Parathyroid adenoma (tissue), 2 donors: ENCODE measurements around the gene TMEM131L.
"Not testable (repeated sequence)": the region's sequence is repeated elsewhere in the genome, so short reads cannot be mapped to it uniquely, and the experiment has no call there.

Source experiments
- H2AFZ ChIP-seq: fragments of 300-600 bp; sonication (generic); one replicate; pipeline ENCODE4 v1.7.0; 2017; ENCODE audit warnings: antibody characterized with exemption, mild to moderate bottlenecking
- H3K27ac ChIP-seq: fragments of 300-600 bp; sonication (generic); one replicate; pipeline ENCODE4 v1.7.0; 2017
- H3K27me3 ChIP-seq: fragments of 300-600 bp; sonication (generic); one replicate; pipeline ENCODE4 v1.7.0; 2017; ENCODE audit warnings: low read length; ENCODE audit not compliant: control insufficient read depth, insufficient read depth
- H3K36me3 ChIP-seq: fragments of 300-600 bp; sonication (generic); one replicate; pipeline ENCODE4 v1.7.0; 2017; ENCODE audit warnings: low read length; ENCODE audit not compliant: control insufficient read depth, insufficient read depth
- H3K4me1 ChIP-seq: fragments of 300-600 bp; sonication (generic); one replicate; pipeline ENCODE4 v1.7.0; 2017; ENCODE audit warnings: control low read depth
- H3K4me2 ChIP-seq: fragments of 300-600 bp; sonication (generic); one replicate; pipeline ENCODE4 v1.7.0; 2017; ENCODE audit warnings: low read length
- H3K4me3 ChIP-seq: fragments of 300-600 bp; sonication (generic); one replicate; pipeline ENCODE4 v1.7.0; 2017; ENCODE audit warnings: low read depth, low read length
- H3K79me2 ChIP-seq: fragments of 300-600 bp; sonication (generic); one replicate; pipeline ENCODE4 v1.7.0; 2017; ENCODE audit warnings: control low read depth
- H3K9ac ChIP-seq: fragments of 300-600 bp; sonication (generic); one replicate; pipeline ENCODE4 v1.7.0; 2017; ENCODE audit warnings: mild to moderate bottlenecking
- H3K9me3 ChIP-seq: fragments of 300-600 bp; sonication (generic); one replicate; pipeline ENCODE4 v1.7.0; 2017; ENCODE audit warnings: low read length; ENCODE audit not compliant: control insufficient read depth
- CTCF ChIP-seq: fragments of 300-600 bp; sonication (generic); IDR thresholded peaks from one replicate; pipeline ENCODE4 v1.7.0; 2017; ENCODE audit warnings: antibody characterized with exemption, mild to moderate bottlenecking
- donor health status: primary hyperparathyroidism.

TMEM131L gene

GRCh38 chr4:153447175-153447905 lies 18.8 kb upstream of the TMEM131L start:
- Histone ChIP-seq H3K79me2 (no peaks in the 10 kb centered on the region), H3K4me2 (peak overlapping the region; percentile 53), H2AFZ (no peak overlapping the region), H3K4me3 (no peak overlapping the region), H3K27ac (no peak overlapping the region), H3K36me3 (no peaks in the 10 kb centered on the region), H3K9me3 (no peaks in the 10 kb centered on the region), H3K4me1 (no peaks in the 10 kb centered on the region), H3K9ac (no peak overlapping the region), H3K27me3 (no peaks in the 10 kb centered on the region)
- no peak for TF ChIP-seq CTCF

GRCh38 chr4:153448003-153448731 lies 18.0 kb upstream of the TMEM131L start:
- H3K4me1 ChIP-seq, result no peaks in the 10 kb centered on the region
- no peak overlapping the region for H2AFZ ChIP-seq
- no peaks in the 10 kb centered on the region for H3K27me3 ChIP-seq
- no peak for TF ChIP-seq CTCF
- no peak overlapping the region for H3K4me3 ChIP-seq
- H3K9me3 ChIP-seq, result no peaks in the 10 kb centered on the region
- H3K36me3 ChIP-seq, result no peaks in the 10 kb centered on the region
- peak overlapping the region; percentile 53 for H3K4me2 ChIP-seq
- H3K27ac ChIP-seq, result no peak overlapping the region
- no peaks in the 10 kb centered on the region for H3K79me2 ChIP-seq
- H3K9ac ChIP-seq, result no peak overlapping the region

GRCh38 chr4:153449338-153449737 lies 16.8 kb upstream of the TMEM131L start:
- H3K4me1 ChIP-seq, result no peaks in the 10 kb centered on the region
- no peak overlapping the region for H2AFZ ChIP-seq
- TF ChIP-seq CTCF, result no peak
- no peaks in the 10 kb centered on the region for H3K36me3 ChIP-seq
- no peak overlapping the region for H3K27ac ChIP-seq
- H3K9me3 ChIP-seq, result no peaks in the 10 kb centered on the region
- no peaks in the 10 kb centered on the region for H3K79me2 ChIP-seq
- no peak overlapping the region for H3K4me3 ChIP-seq
- H3K4me2 ChIP-seq, result no peak overlapping the region
- no peak overlapping the region for H3K9ac ChIP-seq
- H3K27me3 ChIP-seq, result no peaks in the 10 kb centered on the region

- Histone ChIP-seq H3K9ac (no peak overlapping the region), H3K9me3 (no peaks in the 10 kb centered on the region), H3K27me3 (no peaks in the 10 kb centered on the region), H2AFZ (no peak overlapping the region), H3K4me1 (no peaks in the 10 kb centered on the region), H3K27ac (no peak overlapping the region), H3K79me2 (no peaks in the 10 kb centered on the region), H3K4me2 (no peak overlapping the region), H3K4me3 (no peak overlapping the region), H3K36me3 (no peaks in the 10 kb centered on the region)
- TF ChIP-seq CTCF, result no peak
Measured at GRCh38 chr4:153450544-153450917, 15.6 kb upstream of the TMEM131L start.

GRCh38 chr4:153451145-153451544 lies 15.0 kb upstream of the TMEM131L start:
- not testable (repeated sequence) for H3K4me2 ChIP-seq, H3K36me3 ChIP-seq, H3K4me3 ChIP-seq, H3K9me3 ChIP-seq, H3K27ac ChIP-seq, H3K79me2 ChIP-seq, H3K4me1 ChIP-seq, H2AFZ ChIP-seq, H3K9ac ChIP-seq, H3K27me3 ChIP-seq
